H9 (cell line): Measurements from ENCODE around the gene RAB11A. TPM values are rescaled to one million over a fixed set of nuclear protein-coding genes. Genes with fewer than 3 reads are reported as not detected.

Source experiments
- DNase-seq: peaks from one replicate; pipeline ENCODE4 v3.0.0-alpha.2; 2017
- H2AFZ ChIP-seq: one replicate; pipeline ENCODE4 v1.6.1; 2013; ENCODE audit warnings: mild to moderate bottlenecking, low read length, control low read depth, moderate library complexity
- H2AK5ac ChIP-seq: 2 replicates; pipeline ENCODE4 v1.6.1; 2013; ENCODE audit warnings: low read length, control low read depth, mixed read lengths; ENCODE audit not compliant: insufficient read length
- H2BK120ac ChIP-seq: one replicate; pipeline ENCODE4 v1.6.1; 2013; ENCODE audit warnings: low read depth, mild to moderate bottlenecking, low read length, control low read depth, inconsistent platforms; ENCODE audit not compliant: poor library complexity, severe bottlenecking
- H2BK12ac ChIP-seq: 2 replicates; pipeline ENCODE4 v1.6.1; 2013; ENCODE audit warnings: low read length, control low read depth, mixed read lengths, low read depth; ENCODE audit not compliant: insufficient read length
- H2BK15ac ChIP-seq: 2 replicates; pipeline ENCODE4 v1.6.1; 2013; ENCODE audit warnings: low read depth, low read length, control low read depth
- H2BK20ac ChIP-seq: one replicate; pipeline ENCODE4 v1.6.1; 2013; ENCODE audit warnings: low read depth, mild to moderate bottlenecking, low read length, control low read depth, inconsistent platforms; ENCODE audit not compliant: poor library complexity, severe bottlenecking
- H2BK5ac ChIP-seq: 2 replicates; pipeline ENCODE4 v1.6.1; 2013; ENCODE audit warnings: low read length, control low read depth, mixed read lengths; ENCODE audit not compliant: insufficient read length
- H3K14ac ChIP-seq: 2 replicates; pipeline ENCODE4 v1.6.1; 2013; ENCODE audit warnings: low read length, control low read depth; ENCODE audit not compliant: insufficient read depth
- H3K18ac ChIP-seq: 2 replicates; pipeline ENCODE4 v1.6.1; 2013; ENCODE audit warnings: low read depth, mild to moderate bottlenecking, mixed read lengths, low read length, control low read depth; ENCODE audit not compliant: insufficient read length
- H3K23ac ChIP-seq: 2 replicates; pipeline ENCODE4 v1.6.1; 2013; ENCODE audit warnings: low read length, control low read depth, mixed read lengths, low read depth; ENCODE audit not compliant: insufficient read length
- H3K23me2 ChIP-seq: 2 replicates; pipeline ENCODE4 v1.6.1; 2013; ENCODE audit warnings: low read depth, mild to moderate bottlenecking, mixed read lengths, low read length, control low read depth; ENCODE audit not compliant: insufficient read length, poor library complexity, severe bottlenecking
- H3K27ac ChIP-seq: 2 replicates; pipeline ENCODE4 v1.5.1; 2013; ENCODE audit warnings: low read length, control low read depth, mixed read lengths, low read depth; ENCODE audit not compliant: insufficient read length
- H3K27me3 ChIP-seq: 2 replicates; pipeline ENCODE4 v1.6.1; 2013; ENCODE audit warnings: low read length, control low read depth, inconsistent platforms; ENCODE audit not compliant: insufficient read depth
- H3K4ac ChIP-seq: 2 replicates; pipeline ENCODE4 v1.6.1; 2013; ENCODE audit warnings: low read depth, mild to moderate bottlenecking, control low read depth, inconsistent platforms, low read length, moderate library complexity
- H3K4me1 ChIP-seq: 2 replicates; pipeline ENCODE4 v1.6.1; 2013; ENCODE audit warnings: low read length, control low read depth, inconsistent platforms; ENCODE audit not compliant: insufficient read depth
- H3K4me2 ChIP-seq: 2 replicates; pipeline ENCODE4 v1.6.1; 2013; ENCODE audit warnings: low read length, control low read depth, mixed read lengths; ENCODE audit not compliant: insufficient read length, insufficient read depth
- H3K56ac ChIP-seq: 2 replicates; pipeline ENCODE4 v1.6.1; 2013; ENCODE audit warnings: low read depth, mild to moderate bottlenecking, mixed read lengths, low read length, control low read depth; ENCODE audit not compliant: insufficient read length
- H3K79me1 ChIP-seq: 2 replicates; pipeline ENCODE4 v1.6.1; 2013; ENCODE audit warnings: low read depth, mild to moderate bottlenecking, moderate library complexity, low read length, control low read depth, inconsistent platforms; ENCODE audit not compliant: insufficient read depth, poor library complexity, severe bottlenecking
- H3K79me2 ChIP-seq: 2 replicates; pipeline ENCODE4 v1.6.1; 2013; ENCODE audit warnings: low read length, control low read depth, inconsistent platforms; ENCODE audit not compliant: insufficient read depth
- H3K9ac ChIP-seq: 2 replicates; pipeline ENCODE4 v1.6.1; 2013; ENCODE audit warnings: low read length, control low read depth, mixed read lengths; ENCODE audit not compliant: insufficient read length; ENCODE audit errors: extremely low read depth
- H3K9me3 ChIP-seq: one replicate; pipeline ENCODE4 v1.6.1; 2013; ENCODE audit warnings: low read depth, low read length, inconsistent platforms; ENCODE audit not compliant: control insufficient read depth
- H3T11ph ChIP-seq: one replicate; pipeline ENCODE4 v1.6.1; 2013; ENCODE audit warnings: mild to moderate bottlenecking, low read length, control low read depth, inconsistent platforms
- H4K20me1 ChIP-seq: one replicate; pipeline ENCODE4 v1.6.1; 2013; ENCODE audit not compliant: control insufficient read depth, insufficient read length, insufficient read depth
- H4K5ac ChIP-seq: 2 replicates; pipeline ENCODE4 v1.6.1; 2013; ENCODE audit warnings: low read depth, mild to moderate bottlenecking, mixed read lengths, low read length, control low read depth; ENCODE audit not compliant: insufficient read length
- H4K8ac ChIP-seq: replicated peaks from 2 replicates; pipeline ENCODE4 v1.6.1; 2013; ENCODE audit warnings: low read length, control low read depth, mixed read lengths, low read depth; ENCODE audit not compliant: insufficient read length
- H4K91ac ChIP-seq: 2 replicates; pipeline ENCODE4 v1.6.1; 2013; ENCODE audit warnings: low read depth, mild to moderate bottlenecking, moderate library complexity, mixed read lengths, low read length, control low read depth; ENCODE audit not compliant: insufficient read length
- H3K27ac Mint-ChIP-seq, 3 experiments: 2 replicates in 2 of 3; 3 replicates in 1 of 3; pipeline ENCODE4 v1.8.0; 2020 to 2021; ENCODE audit warnings: mixed read lengths in 3 of 3, mild to moderate bottlenecking in 1 of 3, moderate library complexity in 1 of 3
- H3K27me3 Mint-ChIP-seq: 2 replicates; pipeline ENCODE4 v1.8.0; 2021; ENCODE audit warnings: low read depth, mild to moderate bottlenecking, moderate library complexity, mixed read lengths
- H3K36me3 Mint-ChIP-seq, 3 experiments: 2 replicates in 2 of 3; 3 replicates in 1 of 3; pipeline ENCODE4 v1.8.0; 2020 to 2021; ENCODE audit warnings: low read depth in 3 of 3, mixed read lengths in 3 of 3; ENCODE audit not compliant: insufficient read depth in 1 of 3
- H3K4me1 Mint-ChIP-seq, 2 experiments: 2 replicates each; pipeline ENCODE4 v1.8.0; 2020; ENCODE audit warnings: mixed read lengths in 2 of 2
- H3K4me3 Mint-ChIP-seq, 2 experiments: 2 replicates in 1 of 2; 3 replicates in 1 of 2; pipeline ENCODE4 v1.8.0; 2020 to 2021; ENCODE audit warnings: mild to moderate bottlenecking in 2 of 2, mixed read lengths in 2 of 2, moderate library complexity in 1 of 2
- H3K9me3 Mint-ChIP-seq, 2 experiments: 2 replicates in 1 of 2; 3 replicates in 1 of 2; pipeline ENCODE4 v1.8.0; 2020; ENCODE audit warnings: mild to moderate bottlenecking in 2 of 2, mixed read lengths in 2 of 2, moderate library complexity in 1 of 2
- WGBS: extraction: QIAGEN DNeasy Blood & Tissue Kit; methylation state at CpG from one replicate; pipeline ENCODE4 v1.1.7; 2013; ENCODE audit warnings: missing lambda C conversion rate, low lambda C conversion rate, mixed read lengths; ENCODE audit not compliant: insufficient read length; ENCODE audit errors: extremely low coverage; 5-methylcytosine and 5-hydroxymethylcytosine counted together
- total RNA-seq: library from RNA; stranded (reverse); gene quantifications from 2 replicates; pipeline ENCODE4 v1.2.1, GENCODE V29; 2021
- TF ChIP-seq, protein P1 (sequence below): fragments of 200-600 bp; sonication (generic); conservative IDR thresholded peaks from 3 replicates; pipeline ENCODE4 v1.8.0; 2021; ENCODE audit warnings: antibody characterized with exemption, mild to moderate bottlenecking

The RAB11A gene
- total RNA-seq, 1 experiment from 2014 or later = 217 TPM

DNA sequence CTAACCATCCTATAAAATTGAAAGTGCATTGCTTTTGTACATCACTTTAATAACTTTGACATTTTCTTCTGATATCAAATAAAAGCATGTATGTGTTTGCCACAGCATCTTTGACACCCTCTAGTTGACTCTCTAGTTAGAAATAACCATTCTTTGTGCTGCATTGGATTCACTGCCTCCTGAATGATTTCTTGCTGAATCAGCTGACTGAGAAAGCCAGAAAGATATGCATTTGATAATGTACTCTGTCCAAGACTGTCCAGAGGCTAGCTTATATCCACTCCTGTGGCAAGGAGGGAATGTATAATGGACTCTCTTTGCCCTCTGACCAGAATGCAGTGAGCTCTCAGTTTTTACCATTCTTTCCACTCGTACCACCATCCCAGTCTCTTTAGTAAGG, 6.2 kb downstream of the RAB11A start:
- Histone ChIP-seq H2BK20ac (no peak overlapping the region), H3K79me1 (peaks cover 3% of the 10 kb centered on the region), H3K14ac (no peak overlapping the region), H3K4me1 (no peaks in the 10 kb centered on the region), H4K5ac (no peak overlapping the region), H2BK5ac (no peak overlapping the region), H2AK5ac (no peak overlapping the region), H3K18ac (no peak overlapping the region), H3K23ac (no peak overlapping the region), H4K8ac (no peak overlapping the region), H3T11ph (no peak overlapping the region), H3K56ac (no peak overlapping the region), H3K4me2 (no peak overlapping the region), H3K27me3 (no peaks in the 10 kb centered on the region), H2BK12ac (no peak overlapping the region), H3K9me3 (no peaks in the 10 kb centered on the region), H4K20me1 (no peaks in the 10 kb centered on the region), H3K79me2 (peaks cover 20% of the 10 kb centered on the region; the same call in 1 of the 2 replicates), H3K27ac (no peak overlapping the region), H4K91ac (no peak overlapping the region), H3K4ac (no peak overlapping the region), H3K9ac (no peak overlapping the region), H2BK120ac (no peak overlapping the region), H3K23me2 (no peaks in the 10 kb centered on the region), H2BK15ac (no peak overlapping the region), H2AFZ (no peak overlapping the region)
- H3K36me3 Mint-ChIP-seq = peaks cover 14 to 42% (median 31%) of the 10 kb centered on the region in 3 experiments; a peak in 6 of 7 replicates
- WGBS = no CpG with 5 or more reads among the region's 1 CpG
- H3K9me3 Mint-ChIP-seq = no peaks in the 10 kb centered on the region
- DNase-seq = no peak
- no peak overlapping the region for H3K27ac Mint-ChIP-seq
- TF ChIP-seq, protein P1, sequence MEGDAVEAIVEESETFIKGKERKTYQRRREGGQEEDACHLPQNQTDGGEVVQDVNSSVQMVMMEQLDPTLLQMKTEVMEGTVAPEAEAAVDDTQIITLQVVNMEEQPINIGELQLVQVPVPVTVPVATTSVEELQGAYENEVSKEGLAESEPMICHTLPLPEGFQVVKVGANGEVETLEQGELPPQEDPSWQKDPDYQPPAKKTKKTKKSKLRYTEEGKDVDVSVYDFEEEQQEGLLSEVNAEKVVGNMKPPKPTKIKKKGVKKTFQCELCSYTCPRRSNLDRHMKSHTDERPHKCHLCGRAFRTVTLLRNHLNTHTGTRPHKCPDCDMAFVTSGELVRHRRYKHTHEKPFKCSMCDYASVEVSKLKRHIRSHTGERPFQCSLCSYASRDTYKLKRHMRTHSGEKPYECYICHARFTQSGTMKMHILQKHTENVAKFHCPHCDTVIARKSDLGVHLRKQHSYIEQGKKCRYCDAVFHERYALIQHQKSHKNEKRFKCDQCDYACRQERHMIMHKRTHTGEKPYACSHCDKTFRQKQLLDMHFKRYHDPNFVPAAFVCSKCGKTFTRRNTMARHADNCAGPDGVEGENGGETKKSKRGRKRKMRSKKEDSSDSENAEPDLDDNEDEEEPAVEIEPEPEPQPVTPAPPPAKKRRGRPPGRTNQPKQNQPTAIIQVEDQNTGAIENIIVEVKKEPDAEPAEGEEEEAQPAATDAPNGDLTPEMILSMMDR = no peak
- peaks cover 6 to 7% of the 10 kb centered on the region in 2 experiments; a peak in 3 of 4 replicates for H3K4me1 Mint-ChIP-seq
- H3K27me3 Mint-ChIP-seq = no peaks in the 10 kb centered on the region
- H3K4me3 Mint-ChIP-seq = no peak overlapping the region
